ENCODE measurements around the gene ZNF619.
A peak's percentile ranks its signal among the peaks of the same experiment; 100 is the strongest.

Gene ZNF619

DNA sequence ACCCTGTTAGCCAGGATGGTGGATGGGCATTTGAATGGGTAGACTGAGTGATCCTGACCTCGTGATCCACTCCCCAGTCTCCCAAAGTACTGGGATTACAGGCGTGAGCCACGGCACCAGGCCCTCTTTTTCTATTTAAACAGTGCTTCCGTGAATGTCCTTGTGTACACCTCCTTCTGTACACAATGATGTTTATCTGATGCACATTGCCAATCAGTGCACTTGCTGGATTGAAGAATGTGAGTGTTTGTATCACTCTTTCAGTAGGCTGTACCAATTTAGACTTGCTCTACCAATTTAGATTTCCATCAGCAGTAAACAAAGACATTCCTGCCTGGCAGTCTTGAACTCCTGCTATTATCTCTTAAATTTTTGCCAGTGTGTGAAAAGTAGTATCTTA, 8.9 kb upstream of the ZNF619 start:
- DNase-seq = no peak

DNA sequence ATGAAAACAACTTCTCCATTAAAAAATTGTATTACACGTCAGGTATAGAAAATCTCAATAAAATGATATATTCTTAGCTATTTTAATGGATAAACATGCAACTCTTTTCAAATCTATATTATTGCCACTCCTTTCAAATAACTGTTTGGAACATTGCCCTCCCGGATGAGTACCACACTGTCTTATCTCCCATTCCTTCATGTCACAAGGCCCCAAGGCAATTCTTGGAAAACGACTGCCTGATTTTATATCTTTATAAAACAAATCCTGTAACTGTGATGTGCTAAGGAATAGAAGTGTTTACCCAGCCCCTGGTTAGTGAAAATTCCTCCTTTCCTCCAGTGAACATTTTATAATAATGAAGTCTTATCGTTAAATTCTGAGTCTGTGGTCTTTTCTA, 6.2 kb upstream of the ZNF619 start:
- DNase-seq = no peak

DNA sequence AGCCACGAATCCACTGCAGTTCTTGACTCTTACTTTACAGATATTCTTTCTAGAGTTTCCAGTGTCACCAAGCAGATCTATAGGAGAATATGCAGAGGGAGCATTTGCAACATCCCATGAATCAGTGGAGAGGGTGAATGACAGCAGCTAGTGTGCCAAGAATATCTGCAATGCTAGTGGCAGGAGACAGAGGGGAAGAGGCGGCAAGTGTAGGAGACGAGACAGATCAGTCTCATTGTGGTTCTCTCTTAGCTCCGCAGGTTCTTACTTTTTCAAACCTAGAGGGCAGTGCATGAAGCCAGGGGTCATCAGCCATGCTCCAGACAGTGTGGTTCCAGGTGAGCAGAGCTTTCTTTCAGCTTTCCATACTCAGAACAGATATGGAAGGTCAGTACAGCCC, 744 bp downstream of the ZNF619 start:
- DNase-seq = no peak

DNA sequence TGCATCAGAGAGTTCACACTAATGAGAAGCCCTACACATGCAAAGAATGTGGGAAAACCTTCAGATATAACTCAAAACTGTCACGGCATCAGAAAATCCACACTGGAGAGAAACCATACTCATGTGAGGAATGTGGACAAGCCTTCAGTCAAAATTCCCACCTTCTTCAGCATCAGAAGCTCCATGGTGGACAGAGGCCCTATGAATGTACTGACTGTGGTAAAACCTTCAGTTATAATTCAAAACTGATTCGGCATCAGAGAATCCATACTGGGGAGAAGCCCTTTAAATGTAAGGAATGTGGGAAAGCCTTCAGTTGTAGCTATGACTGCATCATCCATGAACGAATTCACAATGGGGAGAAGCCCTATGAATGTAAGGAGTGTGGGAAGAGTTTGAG, 10.2 kb downstream of the ZNF619 start:
- DNase-seq = no peak

DNA sequence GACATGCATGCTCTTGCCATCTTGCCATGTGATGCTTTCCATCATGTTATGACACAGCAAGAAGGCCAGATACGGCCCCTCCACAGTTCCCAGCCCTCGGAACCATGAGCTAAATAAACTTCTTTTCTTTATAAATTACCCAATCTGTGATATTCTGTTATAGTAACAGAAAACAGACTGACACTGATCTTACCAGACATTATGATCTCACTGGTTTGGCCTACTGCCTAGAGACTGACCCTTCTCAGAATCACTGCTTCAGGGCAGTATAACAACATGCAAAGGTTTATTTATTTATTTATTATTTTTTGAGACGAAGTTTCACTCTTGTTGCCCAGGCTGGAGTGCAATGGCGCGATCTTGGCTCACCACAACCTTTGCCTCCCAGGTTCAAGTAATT, 14.0 kb downstream of the ZNF619 start:
- no peak for DNase-seq

DNA sequence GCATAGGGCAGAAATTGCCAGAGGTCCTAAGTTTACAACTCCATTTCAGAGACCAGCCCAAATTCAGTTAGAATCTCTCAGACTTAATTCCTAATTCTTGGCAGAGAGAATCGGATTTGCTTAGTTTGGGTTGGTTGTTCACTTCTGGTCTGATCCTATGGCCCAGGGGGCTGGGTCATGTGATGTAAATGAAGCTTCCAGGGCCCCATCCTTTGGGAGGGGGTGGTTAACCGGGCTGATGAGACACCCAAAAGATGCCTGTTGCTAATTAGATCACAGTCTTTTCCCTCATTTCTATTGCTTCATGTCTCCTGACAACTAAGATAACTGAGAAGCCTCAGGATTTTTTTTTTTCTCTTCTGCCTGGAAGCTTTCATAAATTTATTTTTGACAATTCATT, 17.8 kb downstream of the ZNF619 start:
- no peak for DNase-seq

DNA sequence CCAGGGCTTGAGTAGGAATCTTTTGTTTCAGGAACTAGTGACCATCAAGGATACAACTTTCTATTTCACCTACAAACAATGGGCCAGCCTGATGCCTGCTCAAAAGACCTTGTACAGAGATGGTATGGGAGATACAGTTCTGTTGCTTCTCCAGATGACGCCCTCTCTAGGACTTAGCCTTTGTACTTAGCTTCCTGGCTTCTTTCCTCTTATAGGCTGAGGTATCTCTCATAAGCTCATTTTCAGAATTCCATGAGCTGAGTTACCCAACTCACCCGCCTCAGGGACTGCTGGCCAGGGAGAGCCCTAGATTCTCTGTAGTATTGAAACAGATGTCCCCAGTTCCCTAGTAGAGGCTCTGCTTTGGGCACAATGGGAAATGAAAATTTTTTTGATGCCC, 20.4 kb downstream of the ZNF619 start:
- DNase-seq = no peak

DNA sequence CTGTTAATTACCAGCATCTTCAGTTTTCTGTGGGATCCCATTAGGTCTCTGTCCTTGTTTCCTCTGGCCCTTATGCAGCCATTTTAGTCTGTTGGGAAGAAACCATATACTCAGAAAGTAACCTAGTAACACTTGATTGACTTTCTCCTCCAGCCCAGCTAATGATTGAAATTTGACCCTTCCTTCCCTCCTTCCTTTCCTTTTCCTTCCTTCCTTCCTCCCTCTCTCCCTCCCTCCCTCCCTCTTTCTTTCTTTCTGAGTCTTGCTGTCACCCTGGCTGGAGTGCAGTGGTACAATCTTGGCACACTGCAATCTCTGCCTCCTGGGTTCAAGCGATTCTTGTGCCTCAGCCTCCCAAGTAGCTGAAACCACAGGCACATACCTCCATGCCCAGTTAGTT, 23.0 kb downstream of the ZNF619 start:
- no peak for DNase-seq

DNA sequence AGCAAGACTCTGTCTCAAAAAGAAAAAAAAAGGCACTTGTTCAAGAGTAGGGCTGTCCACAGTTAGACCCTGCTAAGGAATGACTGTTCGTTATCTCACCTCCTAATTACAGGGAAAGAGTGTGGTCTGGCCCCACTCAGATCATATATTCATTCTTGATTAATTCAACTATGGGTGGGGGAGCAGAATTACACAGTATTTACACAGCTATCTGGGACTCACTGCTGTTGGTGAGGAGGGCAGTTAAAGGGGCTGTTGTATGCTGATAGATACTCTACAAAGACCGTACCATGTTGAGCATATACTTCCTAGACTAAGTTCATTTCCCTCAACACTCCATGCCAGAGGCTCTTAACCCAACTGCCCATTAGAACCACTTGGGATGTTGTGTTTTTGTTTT, 25.1 kb downstream of the ZNF619 start:
- no peak for DNase-seq

DNA sequence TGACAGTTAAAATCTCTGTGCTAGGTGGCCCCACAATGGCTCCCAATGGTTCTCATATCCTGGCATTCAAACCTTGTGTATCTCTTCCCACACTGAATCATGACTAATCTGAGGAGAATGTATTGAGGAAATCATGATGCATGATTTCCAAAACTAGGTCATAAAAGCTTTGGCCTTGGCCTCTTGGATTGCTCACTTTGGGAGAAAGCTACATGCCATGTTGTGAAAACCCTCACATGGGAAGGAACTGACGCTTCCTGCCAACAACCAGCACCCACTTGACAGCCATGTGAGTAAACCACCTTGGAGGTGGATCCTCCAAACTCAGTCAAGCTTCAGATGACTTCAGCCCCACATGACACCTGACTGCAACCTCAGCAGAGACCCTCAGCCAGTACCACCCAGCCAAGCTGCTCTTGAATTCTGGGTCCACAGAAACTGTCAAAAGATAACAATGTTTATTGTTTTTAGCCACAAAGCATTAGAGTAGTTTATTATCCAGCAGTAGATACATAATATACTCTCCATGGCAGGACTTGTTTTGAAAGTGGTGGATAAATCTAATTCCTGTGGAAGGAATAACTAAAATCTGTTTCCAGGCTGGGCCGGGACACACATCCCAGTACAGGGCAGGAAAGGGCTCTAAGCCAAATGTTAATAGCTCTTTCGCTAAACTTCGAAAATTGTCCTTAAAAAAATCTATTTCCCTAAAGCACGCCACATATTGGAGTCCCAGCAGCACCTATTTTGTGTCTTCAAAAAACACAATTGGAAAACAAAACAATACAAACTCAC, 27.9 kb downstream of the ZNF619 start:
- DNase-seq = no peak

DNA sequence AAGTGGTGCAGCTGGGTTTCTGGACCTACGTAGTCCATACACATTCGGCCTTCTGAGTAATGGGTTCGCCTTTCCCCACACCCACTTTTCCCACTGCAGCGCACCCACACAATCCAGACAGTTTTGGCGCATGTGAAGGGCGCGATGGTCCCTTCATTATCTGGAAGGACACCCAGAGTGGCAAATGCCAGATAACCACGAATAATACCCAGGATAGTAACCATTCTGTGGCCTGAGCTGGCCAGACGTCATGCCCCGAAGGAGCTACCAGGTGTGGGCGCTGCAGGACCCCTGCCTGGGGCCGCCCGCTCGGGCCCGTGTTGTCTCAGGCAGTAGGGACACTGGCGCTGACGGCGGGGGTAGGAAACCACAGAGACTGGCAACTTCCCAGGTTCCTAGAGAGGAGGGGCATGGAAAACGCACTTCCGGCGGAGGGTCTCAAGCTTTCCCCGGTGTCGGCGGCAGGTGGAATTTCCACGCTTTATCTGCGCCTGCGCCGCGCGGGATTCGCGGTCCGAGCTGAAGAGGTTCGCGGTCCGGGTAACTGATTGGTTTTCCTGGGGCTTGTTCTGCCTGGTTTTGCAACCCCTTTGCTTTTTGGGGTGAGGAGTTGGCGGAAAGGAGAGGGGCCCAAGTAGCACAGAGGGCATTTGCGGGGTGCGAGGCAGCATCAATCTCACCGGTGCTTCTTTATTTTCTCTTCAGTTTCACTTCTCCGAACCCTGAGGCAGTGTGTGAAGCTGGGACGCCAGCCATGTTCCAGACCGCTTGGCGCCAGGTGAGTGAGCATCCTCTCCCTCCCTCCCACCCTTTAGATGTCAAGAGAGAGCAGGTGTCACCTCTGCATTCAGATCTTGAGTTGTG, 28.9 kb downstream of the ZNF619 start, which contains the start of gene ZNF620:
Gene ZNF620 (plus strand): TSS at position 441 of the 864 bp plus-strand sequence. CDS start 314 bp downstream, at position 755.
- peak; percentile 7 to 80 for DNase-seq

DNA sequence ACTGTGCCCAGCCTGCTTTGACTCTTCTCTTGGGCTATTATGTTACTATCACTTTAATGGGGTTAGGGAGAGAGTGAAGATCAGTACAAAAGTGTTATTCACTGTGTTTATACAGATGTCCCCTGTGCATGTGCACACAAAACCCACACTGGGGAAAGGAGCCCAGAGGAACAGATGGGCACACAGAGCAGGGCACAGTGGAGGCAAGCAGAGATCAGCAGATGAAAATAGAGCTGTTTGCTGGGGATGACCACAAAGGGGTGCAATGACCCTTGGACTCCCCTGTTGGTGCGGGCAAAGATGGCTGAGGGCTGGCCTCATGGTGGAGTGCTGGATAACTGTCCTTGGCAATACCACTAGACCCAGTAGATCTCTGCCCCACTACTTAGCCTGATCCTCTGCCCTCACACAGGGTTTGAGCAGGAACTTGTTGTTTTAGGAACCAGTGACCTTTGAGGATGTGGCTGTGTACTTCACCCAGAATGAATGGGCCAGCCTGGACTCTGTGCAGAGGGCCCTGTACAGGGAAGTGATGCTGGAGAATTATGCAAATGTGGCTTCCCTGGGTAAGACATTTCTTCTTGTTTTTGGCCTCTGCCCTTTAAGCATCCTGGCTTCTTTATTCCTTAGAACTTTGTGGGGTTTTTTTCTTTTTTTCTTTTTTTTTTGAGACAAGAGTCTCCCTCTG, 34.3 kb downstream of the ZNF619 start:
- no peak for DNase-seq

DNA sequence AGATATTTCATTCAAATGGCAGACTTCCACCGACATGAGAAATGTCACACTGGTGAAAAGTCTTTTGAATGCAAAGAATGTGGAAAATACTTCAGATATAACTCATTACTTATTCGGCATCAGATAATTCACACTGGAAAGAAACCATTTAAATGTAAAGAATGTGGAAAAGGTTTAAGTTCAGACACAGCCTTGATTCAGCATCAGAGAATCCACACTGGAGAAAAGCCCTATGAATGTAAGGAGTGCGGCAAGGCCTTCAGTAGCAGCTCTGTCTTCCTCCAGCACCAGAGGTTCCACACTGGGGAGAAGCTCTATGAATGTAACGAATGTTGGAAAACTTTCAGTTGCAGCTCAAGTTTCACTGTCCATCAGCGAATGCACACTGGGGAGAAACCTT, 39.3 kb downstream of the ZNF619 start:
- DNase-seq = no peak

DNA sequence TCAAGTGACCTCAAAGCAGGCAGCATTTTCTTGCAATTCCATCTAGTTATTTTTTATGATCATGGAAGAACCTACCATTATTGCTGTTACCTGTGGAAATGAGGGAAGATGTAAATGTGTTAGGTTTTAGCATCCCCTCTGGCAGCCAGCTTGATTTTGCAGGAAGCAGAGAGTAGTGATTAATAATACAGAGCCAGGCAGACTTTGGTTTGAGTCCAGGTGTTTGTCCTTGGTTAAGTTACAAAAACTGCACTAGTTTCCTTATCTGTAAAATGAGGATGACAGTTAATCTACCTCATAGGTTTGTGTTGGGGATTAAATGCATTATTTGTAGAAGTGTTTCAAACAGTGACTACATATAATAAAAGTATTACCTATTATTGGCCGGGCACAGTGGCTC, 41.1 kb downstream of the ZNF619 start:
- no peak for DNase-seq

DNA sequence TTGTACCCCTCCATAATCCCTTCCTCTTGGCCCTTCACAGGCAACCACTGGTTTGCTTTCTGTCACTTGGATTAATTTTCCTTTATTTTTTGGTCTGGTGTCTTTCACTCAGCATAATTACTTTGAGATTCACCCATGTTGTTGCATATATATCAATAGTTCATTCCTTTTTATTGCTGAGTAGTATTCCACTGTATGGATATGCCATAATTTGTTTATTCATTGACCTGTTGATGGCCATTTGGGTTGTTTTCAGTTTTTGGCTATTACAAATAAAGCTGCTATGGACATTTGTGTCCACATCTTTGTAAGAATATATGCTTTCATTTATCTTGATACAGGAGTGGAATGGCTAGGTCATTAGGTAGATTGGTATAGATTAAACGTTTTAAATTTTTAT, 41.9 kb downstream of the ZNF619 start:
- DNase-seq = no peak

DNA sequence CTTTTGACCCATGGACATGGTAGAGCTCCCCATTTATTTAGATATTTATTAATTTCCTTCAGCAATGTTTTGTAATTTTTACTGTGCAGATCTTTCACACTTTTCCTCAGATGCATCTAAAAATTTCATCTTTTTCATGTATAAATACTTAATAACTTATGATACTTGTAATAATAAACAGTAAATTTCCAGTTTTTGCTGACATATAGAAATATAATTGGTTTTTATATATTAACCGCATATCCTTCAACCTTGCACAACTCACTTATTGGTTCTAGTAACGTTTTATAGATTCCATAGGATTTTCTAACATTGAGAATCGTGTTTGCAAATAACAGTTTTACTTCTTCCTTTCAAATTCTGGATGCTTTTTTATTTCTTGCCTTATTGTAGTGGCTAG, 44.3 kb downstream of the ZNF619 start:
- no peak for DNase-seq

DNA sequence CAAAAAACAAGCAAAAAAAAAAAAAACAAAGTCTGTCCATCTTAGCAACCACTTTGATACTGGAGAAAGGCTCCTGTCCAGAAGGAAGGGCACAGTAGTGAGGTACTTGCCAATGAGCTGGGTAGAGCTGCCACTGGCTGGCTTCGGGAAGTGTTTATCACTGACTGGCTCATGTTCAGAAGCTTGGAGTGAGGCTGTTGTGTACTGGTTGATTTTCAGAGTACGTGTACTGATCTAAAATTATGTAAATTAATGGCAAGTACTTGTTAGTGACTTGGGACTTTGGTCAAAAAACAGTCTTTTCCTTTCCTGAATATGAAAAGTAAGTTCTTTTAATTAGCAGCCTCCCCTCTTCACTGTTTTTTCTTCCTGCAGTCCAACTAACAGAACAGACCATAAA, 46.9 kb downstream of the ZNF619 start:
- DNase-seq = no peak

DNA sequence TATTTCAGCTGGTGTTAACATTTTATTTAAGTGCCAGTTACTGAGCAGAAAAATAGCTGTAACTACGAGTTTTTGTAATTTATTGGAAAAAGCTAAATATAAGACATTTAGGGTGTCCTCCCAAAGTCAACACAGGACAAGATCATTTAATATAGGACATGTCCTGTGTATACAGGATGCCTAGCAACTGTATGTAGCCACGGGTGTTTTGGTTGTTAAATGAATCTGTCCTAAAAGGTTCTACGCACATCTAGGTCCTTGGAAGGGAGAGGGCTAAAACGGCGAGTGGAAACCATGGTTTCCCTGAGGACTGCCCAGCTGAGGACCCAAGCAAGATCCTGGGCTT, 47.3 kb downstream of the ZNF619 start:
- DNase-seq = no peak

DNA sequence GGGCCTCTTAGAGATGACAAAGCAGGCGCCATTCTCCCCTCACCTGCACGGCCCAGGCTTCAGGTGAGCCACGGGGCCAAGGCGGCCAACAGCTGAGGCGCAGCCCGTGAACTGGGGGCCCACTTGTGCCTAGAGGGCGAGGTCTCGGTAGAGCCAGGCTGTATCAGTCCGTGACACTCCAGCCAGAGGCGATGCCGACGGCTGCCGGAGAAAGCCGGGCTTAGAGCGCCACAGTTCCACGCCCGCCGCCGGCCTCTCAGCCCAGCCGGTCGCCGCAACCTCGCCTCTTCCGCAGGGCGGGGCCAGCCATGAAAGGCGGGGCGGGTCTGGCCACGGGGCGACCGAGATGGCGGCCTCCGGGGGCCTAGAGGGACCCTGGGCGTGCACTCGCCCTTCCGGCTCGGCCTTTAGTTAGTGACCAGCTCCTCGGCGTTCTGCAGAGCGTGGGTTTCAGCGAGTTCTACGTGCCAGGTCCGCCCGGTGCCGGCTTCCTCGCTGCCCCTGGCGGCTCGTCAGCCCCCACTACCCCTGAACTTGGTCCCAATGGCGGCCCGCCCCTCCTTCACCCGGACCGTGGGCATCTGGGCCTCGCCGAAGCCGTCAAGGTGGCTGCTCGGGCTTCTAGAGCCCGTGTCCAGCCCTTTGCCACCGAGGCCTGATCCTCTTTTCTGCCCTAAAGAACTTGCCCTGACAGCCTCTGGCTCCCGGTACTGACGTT, 47.8 kb downstream of the ZNF619 start, which contains the start of gene ZNF621:
Gene ZNF621 (plus strand): TSS at position 393 of the 718 bp plus-strand sequence. CDS start 881 bp downstream, outside the sequence.
- DNase-seq = peak; percentile 15 to 66

DNA sequence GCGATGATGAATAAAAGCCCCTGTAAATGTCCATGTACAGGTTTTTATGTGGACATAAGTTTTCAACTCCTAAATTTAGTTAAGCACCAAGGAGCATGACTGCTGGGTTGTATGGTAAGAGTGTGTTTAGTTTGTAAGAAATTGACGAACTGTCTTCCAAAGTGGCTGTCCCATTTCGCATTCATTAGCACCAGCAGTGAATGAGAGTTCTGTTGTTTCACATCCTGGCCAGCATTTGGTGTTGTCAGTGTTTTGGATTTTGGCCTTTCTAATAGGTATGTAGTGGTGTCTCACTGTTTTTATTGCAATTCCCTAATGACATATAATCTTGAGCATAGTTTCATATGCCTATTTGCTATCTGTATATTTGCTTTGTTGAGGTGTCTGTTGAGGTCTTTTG, 51.5 kb downstream of the ZNF619 start:
- DNase-seq = no peak

DNA sequence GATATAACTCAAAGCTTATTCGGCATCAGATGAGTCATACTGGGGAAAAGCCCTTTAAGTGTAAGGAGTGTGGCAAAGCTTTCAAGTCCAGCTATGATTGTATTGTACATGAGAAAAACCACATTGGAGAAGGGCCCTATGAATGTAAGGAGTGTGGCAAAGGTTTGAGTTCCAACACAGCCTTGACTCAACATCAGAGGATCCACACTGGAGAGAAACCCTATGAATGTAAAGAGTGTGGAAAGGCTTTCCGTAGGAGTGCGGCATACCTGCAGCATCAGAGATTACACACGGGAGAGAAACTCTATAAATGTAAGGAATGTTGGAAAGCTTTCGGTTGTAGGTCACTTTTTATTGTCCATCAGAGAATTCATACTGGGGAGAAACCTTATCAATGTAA, 55.3 kb downstream of the ZNF619 start:
- DNase-seq = no peak

DNA sequence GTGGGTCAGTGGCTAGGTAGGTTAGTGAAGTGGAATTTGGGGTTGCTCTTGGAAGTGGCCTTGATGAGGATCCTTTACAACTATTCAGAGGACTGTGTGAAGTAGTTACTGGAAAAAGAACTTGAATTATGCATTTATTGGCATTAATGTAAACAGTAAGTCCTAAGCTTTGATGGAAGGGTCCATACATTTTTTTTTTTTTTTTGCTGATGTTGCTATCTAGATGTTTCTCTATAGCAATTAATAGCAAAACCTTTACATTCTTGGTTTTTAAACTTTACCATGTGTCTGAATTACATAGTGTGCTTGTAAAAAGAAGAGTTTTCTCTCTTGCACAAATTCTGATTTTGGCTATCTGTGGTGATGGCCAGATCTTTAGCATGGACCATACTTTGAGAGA, 57.4 kb downstream of the ZNF619 start:
- DNase-seq = no peak
